ENCODE data around the gene HSPB9. TPM values are rescaled to one million over a fixed set of nuclear protein-coding genes. Genes with fewer than 3 reads are reported as not detected.

HSPB9 gene
- polyA plus RNA-seq, 4 donors, result 0.04 to 0.37 TPM; not detected in 2

Other genes with a start within 250 kb of the HSPB9 start
- 10 to 100 TPM; 44.0 to 84.9 (median 54.4) TPM for gene ACLY, start 203.9 kb upstream of the HSPB9 start, polyA plus RNA-seq
- gene ODAD4, start 192.2 kb upstream of the HSPB9 start, polyA plus RNA-seq, result under 1 TPM in 2 of 4 donors, not detected in 2; 0.28 to 0.50 TPM
- gene CNP, start 156.0 kb upstream of the HSPB9 start, polyA plus RNA-seq, result 10 to 100 TPM; 13.2 to 38.9 (median 28.4) TPM
- 10 to 100 TPM; 70.0 to 91.2 (median 74.7) TPM for gene DNAJC7, start 105.4 kb upstream of the HSPB9 start, polyA plus RNA-seq
- 10 to 100 TPM; 21.1 to 38.8 (median 26.1) TPM for gene NKIRAS2, start 102.7 kb upstream of the HSPB9 start, polyA plus RNA-seq
- gene C17orf113, start 72.2 kb upstream of the HSPB9 start, polyA plus RNA-seq, result 1 to 10 TPM in 1 of 4 donors, under 1 TPM in 3; 0.22 to 3.4 (median 0.52) TPM
- gene ZNF385C, start 24.3 kb upstream of the HSPB9 start, polyA plus RNA-seq, result 1 to 10 TPM in 1 of 4 donors, under 1 TPM in 1, not detected in 2; 0.31 to 2.3 TPM
- gene DHX58, start 10.1 kb upstream of the HSPB9 start, polyA plus RNA-seq, result 10 to 100 TPM; 11.4 to 33.8 (median 13.7) TPM
- gene KAT2A, start 1.4 kb upstream of the HSPB9 start, polyA plus RNA-seq, result 10 to 100 TPM in 3 of 4 donors, 1 to 10 TPM in 1; 8.6 to 40.1 (median 26.2) TPM
- gene RAB5C, start 32.2 kb downstream of the HSPB9 start, polyA plus RNA-seq, result 100 to 1,000 TPM; 177 to 211 (median 199) TPM
- gene KCNH4, start 58.3 kb downstream of the HSPB9 start, polyA plus RNA-seq, result under 1 TPM in 2 of 4 donors, not detected in 2; 0.18 to 0.22 TPM
- gene HCRT, start 62.6 kb downstream of the HSPB9 start, polyA plus RNA-seq, result not detected
- 10 to 100 TPM; 10.5 to 35.1 (median 20.3) TPM for gene GHDC, start 71.7 kb downstream of the HSPB9 start, polyA plus RNA-seq
- gene STAT5B, start 153.6 kb downstream of the HSPB9 start, polyA plus RNA-seq, result 10 to 100 TPM; 13.4 to 53.6 (median 20.1) TPM
- gene STAT5A, start 165.7 kb downstream of the HSPB9 start, polyA plus RNA-seq, result 10 to 100 TPM in 3 of 4 donors, 1 to 10 TPM in 1; 2.7 to 18.3 (median 12.1) TPM